Measurements from ENCODE around the gene FUT2. TPM values are rescaled to one million over a fixed set of nuclear protein-coding genes. Genes with fewer than 3 reads are reported as not detected.

Gene FUT2
- total RNA-seq, 1 donor from 2014 or later = 1.5 TPM

GRCh38 chr19:48741129-48741999 lies 45.6 kb downstream of the FUT2 start:
- H3K27me3 Mint-ChIP-seq (ENCODE audit: unreplicated experiment) = peaks cover 28% of the 10 kb centered on the region
- H3K4me1 Mint-ChIP-seq (ENCODE audit: unreplicated experiment) = peaks cover 37% of the 10 kb centered on the region
- H3K9me3 Mint-ChIP-seq (ENCODE audit: unreplicated experiment) = no peaks in the 10 kb centered on the region
- peak; percentile 58 for DNase-seq (ENCODE audit: low spot score)
- no peak for TF ChIP-seq CTCF (IDR thresholded peaks at IDR 0.05; ENCODE audit: unreplicated experiment)
- peak overlapping the region; percentile 89 for H3K27ac Mint-ChIP-seq (ENCODE audit: unreplicated experiment)
- H3K36me3 Mint-ChIP-seq (ENCODE audit: low read depth, unreplicated experiment) = peaks cover 22% of the 10 kb centered on the region
- peak overlapping the region; percentile 98 for H3K4me3 Mint-ChIP-seq (ENCODE audit: unreplicated experiment)

GRCh38 chr19:48742096-48742495 lies 46.3 kb downstream of the FUT2 start:
- no peaks in the 10 kb centered on the region for H3K9me3 Mint-ChIP-seq (ENCODE audit: unreplicated experiment)
- H3K27ac Mint-ChIP-seq (ENCODE audit: unreplicated experiment) = peak overlapping the region; percentile 57
- H3K4me3 Mint-ChIP-seq (ENCODE audit: unreplicated experiment) = no peak overlapping the region
- peaks cover 25% of the 10 kb centered on the region for H3K27me3 Mint-ChIP-seq (ENCODE audit: unreplicated experiment)
- DNase-seq (ENCODE audit: low spot score) = no peak
- TF ChIP-seq CTCF (IDR thresholded peaks at IDR 0.05; ENCODE audit: unreplicated experiment) = no peak
- peaks cover 34% of the 10 kb centered on the region for H3K4me1 Mint-ChIP-seq (ENCODE audit: unreplicated experiment)
- peaks cover 16% of the 10 kb centered on the region for H3K36me3 Mint-ChIP-seq (ENCODE audit: low read depth, unreplicated experiment)

- no peaks in the 10 kb centered on the region for H3K36me3 Mint-ChIP-seq (ENCODE audit: low read depth, unreplicated experiment)
- H3K27me3 Mint-ChIP-seq (ENCODE audit: unreplicated experiment) = peaks cover 8% of the 10 kb centered on the region
- peak; percentile 60 for DNase-seq (ENCODE audit: low spot score)
- H3K9me3 Mint-ChIP-seq (ENCODE audit: unreplicated experiment) = no peaks in the 10 kb centered on the region
- H3K4me3 Mint-ChIP-seq (ENCODE audit: unreplicated experiment) = peak overlapping the region; percentile 71
- peak overlapping the region; percentile 48 for H3K27ac Mint-ChIP-seq (ENCODE audit: unreplicated experiment)
- peaks cover 23% of the 10 kb centered on the region for H3K4me1 Mint-ChIP-seq (ENCODE audit: unreplicated experiment)
- no peak for TF ChIP-seq CTCF (IDR thresholded peaks at IDR 0.05; ENCODE audit: unreplicated experiment)
These were observed 49.6 kb downstream of the FUT2 start for GRCh38 chr19:48745208-48745995.

GRCh38 chr19:48746110-48746509 lies 50.3 kb downstream of the FUT2 start:
- TF ChIP-seq CTCF (IDR thresholded peaks at IDR 0.05; ENCODE audit: unreplicated experiment) = no peak
- Mint-ChIP-seq H3K9me3 (ENCODE audit: unreplicated experiment) (no peaks in the 10 kb centered on the region), H3K27me3 (ENCODE audit: unreplicated experiment) (peaks cover 12% of the 10 kb centered on the region), H3K4me1 (ENCODE audit: unreplicated experiment) (peaks cover 21% of the 10 kb centered on the region), H3K4me3 (ENCODE audit: unreplicated experiment) (peak overlapping the region; percentile 72), H3K36me3 (ENCODE audit: low read depth, unreplicated experiment) (peaks cover 1% of the 10 kb centered on the region), H3K27ac (ENCODE audit: unreplicated experiment) (peak overlapping the region; percentile 59)
- no peak for DNase-seq (ENCODE audit: low spot score)

Measured in endothelial cell (in vitro differentiated cells).